ENCODE data around the gene NME3.

DNA sequence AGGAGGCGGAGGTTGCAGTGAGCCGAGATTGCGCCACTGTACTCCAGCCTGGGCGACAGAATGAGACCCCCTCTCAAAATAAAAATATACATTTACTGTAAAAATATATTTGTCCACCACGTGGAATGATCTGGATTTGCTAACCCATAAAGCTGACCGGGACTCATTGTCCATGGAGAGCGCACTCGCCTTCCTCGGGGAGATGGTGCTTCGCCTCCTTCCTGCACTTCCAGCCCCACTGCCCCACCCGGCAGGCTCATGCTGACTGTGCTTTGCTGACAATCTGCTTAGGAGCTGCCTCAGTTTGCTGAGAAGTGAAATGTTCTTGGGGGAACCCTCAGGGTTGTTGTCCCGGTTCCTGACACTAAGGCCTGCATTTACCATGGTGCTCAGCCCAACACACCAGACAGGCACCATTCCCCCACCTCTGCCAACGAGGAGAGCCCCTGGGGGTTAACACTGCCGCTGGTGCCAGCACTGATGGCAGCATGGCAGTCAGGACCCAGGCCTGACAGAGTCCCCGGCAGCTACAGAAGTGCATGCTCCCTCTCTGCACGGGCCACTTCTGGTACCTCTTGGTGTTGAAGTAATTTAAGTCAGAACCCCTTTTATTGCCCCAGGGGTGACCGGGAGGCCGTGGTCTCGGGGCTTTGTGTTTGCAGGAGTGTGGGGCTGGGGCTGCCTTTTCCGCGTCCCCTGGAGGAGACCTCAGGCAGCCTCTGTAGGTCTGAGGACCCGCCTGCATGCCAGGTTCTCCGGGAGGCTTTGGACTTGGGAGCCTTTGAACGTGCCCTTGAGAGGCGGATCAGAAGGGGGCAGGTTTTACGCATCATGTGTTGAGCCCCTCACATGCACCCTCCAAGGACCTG, 13.9 kb upstream of the NME3 start:
- TF ChIP-seq POLR2A (IDR thresholded peaks at IDR 0.05; ENCODE audit: low read depth, low read length) (no peak), BHLHE40 (IDR thresholded peaks at IDR 0.05; ENCODE audit: low read depth, low read length) (no peak), RAD21 (IDR thresholded peaks at IDR 0.05; ENCODE audit: low read length) (no peak), MAFK (IDR thresholded peaks at IDR 0.05; ENCODE audit: low read depth, low read length) (no peak)
- TF ChIP-seq, protein P1, sequence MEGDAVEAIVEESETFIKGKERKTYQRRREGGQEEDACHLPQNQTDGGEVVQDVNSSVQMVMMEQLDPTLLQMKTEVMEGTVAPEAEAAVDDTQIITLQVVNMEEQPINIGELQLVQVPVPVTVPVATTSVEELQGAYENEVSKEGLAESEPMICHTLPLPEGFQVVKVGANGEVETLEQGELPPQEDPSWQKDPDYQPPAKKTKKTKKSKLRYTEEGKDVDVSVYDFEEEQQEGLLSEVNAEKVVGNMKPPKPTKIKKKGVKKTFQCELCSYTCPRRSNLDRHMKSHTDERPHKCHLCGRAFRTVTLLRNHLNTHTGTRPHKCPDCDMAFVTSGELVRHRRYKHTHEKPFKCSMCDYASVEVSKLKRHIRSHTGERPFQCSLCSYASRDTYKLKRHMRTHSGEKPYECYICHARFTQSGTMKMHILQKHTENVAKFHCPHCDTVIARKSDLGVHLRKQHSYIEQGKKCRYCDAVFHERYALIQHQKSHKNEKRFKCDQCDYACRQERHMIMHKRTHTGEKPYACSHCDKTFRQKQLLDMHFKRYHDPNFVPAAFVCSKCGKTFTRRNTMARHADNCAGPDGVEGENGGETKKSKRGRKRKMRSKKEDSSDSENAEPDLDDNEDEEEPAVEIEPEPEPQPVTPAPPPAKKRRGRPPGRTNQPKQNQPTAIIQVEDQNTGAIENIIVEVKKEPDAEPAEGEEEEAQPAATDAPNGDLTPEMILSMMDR (conservative IDR thresholded peaks at IDR 0.05; ENCODE audit: low read depth, low read length), result no peak
- TF ChIP-seq, protein P2, sequence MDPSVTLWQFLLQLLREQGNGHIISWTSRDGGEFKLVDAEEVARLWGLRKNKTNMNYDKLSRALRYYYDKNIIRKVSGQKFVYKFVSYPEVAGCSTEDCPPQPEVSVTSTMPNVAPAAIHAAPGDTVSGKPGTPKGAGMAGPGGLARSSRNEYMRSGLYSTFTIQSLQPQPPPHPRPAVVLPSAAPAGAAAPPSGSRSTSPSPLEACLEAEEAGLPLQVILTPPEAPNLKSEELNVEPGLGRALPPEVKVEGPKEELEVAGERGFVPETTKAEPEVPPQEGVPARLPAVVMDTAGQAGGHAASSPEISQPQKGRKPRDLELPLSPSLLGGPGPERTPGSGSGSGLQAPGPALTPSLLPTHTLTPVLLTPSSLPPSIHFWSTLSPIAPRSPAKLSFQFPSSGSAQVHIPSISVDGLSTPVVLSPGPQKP (IDR thresholded peaks at IDR 0.05; ENCODE audit: borderline replicate concordance, low read depth, low read length), result no peak
